ENCODE data around the gene TEDC1.

DNA sequence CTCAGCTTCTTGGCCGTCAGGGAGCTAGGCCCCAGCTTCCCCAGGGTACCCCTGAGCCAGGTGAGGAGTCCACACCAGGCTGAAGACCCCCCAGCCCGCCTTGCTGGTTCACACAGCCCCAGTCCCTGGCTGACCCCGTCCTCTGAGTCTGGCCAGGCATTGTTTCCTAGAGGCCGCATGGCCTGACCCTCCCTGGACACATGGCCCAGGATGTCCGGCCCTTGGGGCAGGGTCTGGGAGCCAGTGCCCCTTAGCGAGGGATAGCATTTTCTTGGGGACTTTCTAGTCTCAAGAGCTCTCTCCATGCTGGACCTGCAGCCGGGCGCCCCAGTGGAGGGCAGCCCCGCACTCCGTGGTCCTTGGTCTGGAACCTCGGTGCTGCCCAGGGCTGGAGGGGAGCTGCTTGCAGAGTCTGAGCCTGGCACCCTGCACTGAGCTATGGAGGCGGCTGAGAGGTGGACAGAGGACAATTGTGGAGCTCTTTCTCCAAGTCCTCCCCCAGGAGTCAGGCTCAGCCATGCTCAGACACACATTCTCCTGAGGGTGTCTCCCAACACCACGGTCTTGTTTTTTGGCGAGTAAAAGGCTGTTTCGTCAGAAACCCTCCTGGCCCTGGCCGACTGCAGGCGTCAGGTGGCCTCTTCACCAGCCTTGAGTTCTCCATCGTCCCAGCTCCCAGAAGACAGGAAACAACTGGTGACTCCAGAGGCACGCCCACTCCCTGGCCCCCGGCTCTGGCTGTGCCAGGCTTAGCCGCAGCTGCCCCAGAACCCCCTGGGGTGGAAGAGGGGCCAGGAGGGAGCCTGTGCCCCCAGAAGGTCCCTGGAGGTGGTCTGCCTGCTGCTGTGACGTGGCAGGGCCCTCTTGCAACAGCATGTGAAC, 34.1 kb upstream of the TEDC1 start:
- TF ChIP-seq, protein P1, sequence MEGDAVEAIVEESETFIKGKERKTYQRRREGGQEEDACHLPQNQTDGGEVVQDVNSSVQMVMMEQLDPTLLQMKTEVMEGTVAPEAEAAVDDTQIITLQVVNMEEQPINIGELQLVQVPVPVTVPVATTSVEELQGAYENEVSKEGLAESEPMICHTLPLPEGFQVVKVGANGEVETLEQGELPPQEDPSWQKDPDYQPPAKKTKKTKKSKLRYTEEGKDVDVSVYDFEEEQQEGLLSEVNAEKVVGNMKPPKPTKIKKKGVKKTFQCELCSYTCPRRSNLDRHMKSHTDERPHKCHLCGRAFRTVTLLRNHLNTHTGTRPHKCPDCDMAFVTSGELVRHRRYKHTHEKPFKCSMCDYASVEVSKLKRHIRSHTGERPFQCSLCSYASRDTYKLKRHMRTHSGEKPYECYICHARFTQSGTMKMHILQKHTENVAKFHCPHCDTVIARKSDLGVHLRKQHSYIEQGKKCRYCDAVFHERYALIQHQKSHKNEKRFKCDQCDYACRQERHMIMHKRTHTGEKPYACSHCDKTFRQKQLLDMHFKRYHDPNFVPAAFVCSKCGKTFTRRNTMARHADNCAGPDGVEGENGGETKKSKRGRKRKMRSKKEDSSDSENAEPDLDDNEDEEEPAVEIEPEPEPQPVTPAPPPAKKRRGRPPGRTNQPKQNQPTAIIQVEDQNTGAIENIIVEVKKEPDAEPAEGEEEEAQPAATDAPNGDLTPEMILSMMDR (IDR thresholded peaks at IDR 0.05), result no peak
- TF ChIP-seq POLR2A (IDR thresholded peaks at IDR 0.05), result no peak

Data from body of pancreas (tissue), 4 donors.